ENCODE measurements around the gene ASPN. TPM values are rescaled to one million over a fixed set of nuclear protein-coding genes. Genes with fewer than 3 reads are reported as not detected.

The ASPN gene
- polyA plus RNA-seq, 1 donor from 2014 or later = 0.35 TPM

GRCh38 chr9:92510747-92511146, 28.4 kb upstream of the ASPN start:
- Histone ChIP-seq H2AFZ (ENCODE audit: low read depth, low read length) (no peak overlapping the region), H4K20me1 (ENCODE audit: insufficient read depth) (no peaks in the 10 kb centered on the region), H3F3A (ENCODE audit: insufficient read depth, low read length, poor library complexity, severe bottlenecking) (no peaks in the 10 kb centered on the region), H3K9me2 (ENCODE audit: insufficient read depth, low read length) (no peaks in the 10 kb centered on the region), H3K27ac (ENCODE audit: low read length) (no peak overlapping the region), H3K36me3 (ENCODE audit: insufficient read depth, low read length) (no peaks in the 10 kb centered on the region), H3K4me3 (ENCODE audit: low read length) (no peak overlapping the region), H3K9ac (ENCODE audit: low read length) (no peak overlapping the region), H3K27me3 (ENCODE audit: insufficient read depth, low read depth, low read length) (no peaks in the 10 kb centered on the region), H3K4me2 (ENCODE audit: low read length) (no peak overlapping the region), H3K9me3 (ENCODE audit: low read length) (no peaks in the 10 kb centered on the region), H3K79me2 (replicated peaks; ENCODE audit: insufficient read depth, low read length) (no peaks in the 10 kb centered on the region)
- TF ChIP-seq TAF1 (IDR thresholded peaks at IDR 0.05; ENCODE audit: low read depth) = no peak
- TF ChIP-seq RAD21 (conservative IDR thresholded peaks at IDR 0.05) = no peak
- TF ChIP-seq CTCF (IDR thresholded peaks at IDR 0.05; ENCODE audit: poor library complexity, severe bottlenecking) = no peak
- TF ChIP-seq EZH2 (IDR thresholded peaks at IDR 0.05; ENCODE audit: borderline replicate concordance, insufficient read depth, low read length, poor library complexity, severe bottlenecking) = no peak
- TF ChIP-seq MXI1 (conservative IDR thresholded peaks at IDR 0.05; ENCODE audit: poor library complexity, severe bottlenecking) = no peak
- TF ChIP-seq REST (IDR thresholded peaks at IDR 0.05; ENCODE audit: borderline replicate concordance) = no peak
- TF ChIP-seq POLR2AphosphoS5 (IDR thresholded peaks at IDR 0.05) = no peak
- TF ChIP-seq EP300 (conservative IDR thresholded peaks at IDR 0.05; ENCODE audit: poor library complexity, severe bottlenecking) = no peak
- no peak for TF ChIP-seq SMC3 (conservative IDR thresholded peaks at IDR 0.05; ENCODE audit: poor library complexity)

GRCh38 chr9:92509050-92509449, 26.7 kb upstream of the ASPN start:
- H3K36me3 ChIP-seq (ENCODE audit: insufficient read depth, low read length) = no peaks in the 10 kb centered on the region
- no peaks in the 10 kb centered on the region for H3K27me3 ChIP-seq (ENCODE audit: insufficient read depth, low read depth, low read length)
- no peaks in the 10 kb centered on the region for H3K9me2 ChIP-seq (ENCODE audit: insufficient read depth, low read length)
- no peak overlapping the region for H3K9ac ChIP-seq (ENCODE audit: low read length)
- no peaks in the 10 kb centered on the region for H3K79me2 ChIP-seq (replicated peaks; ENCODE audit: insufficient read depth, low read length)
- H3K27ac ChIP-seq (ENCODE audit: low read length) = no peak overlapping the region
- H3K4me3 ChIP-seq (ENCODE audit: low read length) = no peak overlapping the region
- no peaks in the 10 kb centered on the region for H3F3A ChIP-seq (ENCODE audit: insufficient read depth, low read length, poor library complexity, severe bottlenecking)
- no peak overlapping the region for H3K4me2 ChIP-seq (ENCODE audit: low read length)
- TF ChIP-seq SMC3 (conservative IDR thresholded peaks at IDR 0.05; ENCODE audit: poor library complexity) = no peak
- TF ChIP-seq POLR2AphosphoS5 (IDR thresholded peaks at IDR 0.05) = no peak
- TF ChIP-seq REST (IDR thresholded peaks at IDR 0.05; ENCODE audit: borderline replicate concordance) = no peak
- no peak for TF ChIP-seq EZH2 (IDR thresholded peaks at IDR 0.05; ENCODE audit: borderline replicate concordance, insufficient read depth, low read length, poor library complexity, severe bottlenecking)
- no peak for TF ChIP-seq MXI1 (conservative IDR thresholded peaks at IDR 0.05; ENCODE audit: poor library complexity, severe bottlenecking)
- no peak for TF ChIP-seq EP300 (conservative IDR thresholded peaks at IDR 0.05; ENCODE audit: poor library complexity, severe bottlenecking)
- TF ChIP-seq RAD21 (conservative IDR thresholded peaks at IDR 0.05) = no peak
- TF ChIP-seq TAF1 (IDR thresholded peaks at IDR 0.05; ENCODE audit: low read depth) = no peak
- no peak for TF ChIP-seq CTCF (IDR thresholded peaks at IDR 0.05; ENCODE audit: poor library complexity, severe bottlenecking)
- no peak overlapping the region for H2AFZ ChIP-seq (ENCODE audit: low read depth, low read length)
- no peaks in the 10 kb centered on the region for H3K9me3 ChIP-seq (ENCODE audit: low read length)
- H4K20me1 ChIP-seq (ENCODE audit: insufficient read depth) = no peaks in the 10 kb centered on the region

All from neural cell (in vitro differentiated cells).